Neural crest cell (in vitro differentiated cells): ENCODE data around the gene DYRK2. TPM values are rescaled to one million over a fixed set of nuclear protein-coding genes. Genes with fewer than 3 reads are reported as not detected.

Source experiments
- DNase-seq: peaks from one replicate; pipeline ENCODE4 v3.0.0; 2021; ENCODE audit warnings: low read depth, mixed read lengths, low spot score
- H3K27ac Mint-ChIP-seq: one replicate; pipeline ENCODE4 v1.8.0; 2021; ENCODE audit warnings: mild to moderate bottlenecking, mixed read lengths; ENCODE audit not compliant: unreplicated experiment
- H3K27me3 Mint-ChIP-seq: 2 replicates; pipeline ENCODE4 v1.8.0; 2021; ENCODE audit warnings: low read depth, mild to moderate bottlenecking, mixed read lengths
- H3K36me3 Mint-ChIP-seq: 2 replicates; pipeline ENCODE4 v1.8.0; 2021; ENCODE audit warnings: low read depth, mild to moderate bottlenecking, mixed read lengths
- H3K4me1 Mint-ChIP-seq: 2 replicates; pipeline ENCODE4 v1.8.0; 2021; ENCODE audit warnings: mixed read lengths
- H3K4me3 Mint-ChIP-seq: one replicate; pipeline ENCODE4 v1.8.0; 2021; ENCODE audit warnings: mild to moderate bottlenecking, mixed read lengths
- H3K9me3 Mint-ChIP-seq: 2 replicates; pipeline ENCODE4 v1.8.0; 2021; ENCODE audit warnings: mixed read lengths
- CTCF ChIP-seq: fragments of 200-600 bp; sonication (generic); conservative IDR thresholded peaks from 2 replicates; pipeline ENCODE4 v1.5.0; 2021; ENCODE audit warnings: antibody characterized with exemption, mild to moderate bottlenecking
- total RNA-seq: library from RNA; stranded (reverse); gene quantifications from 2 replicates; pipeline ENCODE4 v1.2.1, GENCODE V29; 2021

DYRK2 gene
- total RNA-seq, 1 donor from 2014 or later, result 48.1 TPM

DNA sequence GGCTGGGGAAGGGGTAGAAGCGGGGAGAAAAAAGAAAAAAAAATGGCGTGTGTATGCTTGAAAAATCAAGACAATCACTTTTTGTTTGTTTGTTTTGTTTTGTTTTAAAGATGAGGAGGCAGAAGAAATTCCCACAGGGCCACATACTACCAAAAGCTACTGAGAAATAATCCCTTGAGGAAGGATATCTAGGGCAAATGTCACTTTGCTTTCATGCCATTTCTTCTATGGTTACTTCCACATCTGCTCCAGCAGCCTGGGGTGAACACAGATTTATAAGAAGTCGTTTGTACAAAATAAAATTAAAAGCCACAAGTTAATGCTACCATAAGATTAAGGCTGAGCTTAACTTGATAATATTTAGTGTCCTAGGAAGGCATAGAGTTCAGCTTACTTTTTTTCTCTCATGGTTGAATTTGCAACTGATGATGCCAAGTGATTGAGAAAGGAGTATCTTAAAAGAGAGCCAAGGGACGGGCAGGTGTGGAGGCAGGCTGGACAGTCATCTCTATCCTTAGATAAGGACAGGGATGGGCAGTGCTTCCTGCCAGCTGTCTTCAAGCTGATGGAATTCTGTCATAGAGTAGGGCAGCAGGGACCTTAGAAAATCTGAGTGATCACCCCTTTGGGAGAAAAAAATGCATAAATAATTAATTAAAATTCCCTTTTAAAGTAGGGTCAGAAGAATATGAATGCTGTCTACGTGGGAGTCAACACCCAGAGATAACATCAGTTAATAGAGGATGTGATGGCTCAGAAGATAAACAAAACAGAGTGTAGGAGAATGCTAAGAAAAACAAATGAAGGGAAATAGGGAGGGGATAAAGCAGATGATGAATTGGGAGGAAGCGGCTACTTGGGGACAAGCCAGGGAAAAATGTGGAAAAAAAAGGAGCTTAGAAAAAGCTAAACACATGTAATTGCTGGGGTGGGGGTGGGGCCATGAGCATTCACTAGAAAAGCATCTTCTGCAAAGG is 57.1 kb downstream of the DYRK2 start:
- no peak for DNase-seq
- H3K9me3 Mint-ChIP-seq, result no peaks in the 10 kb centered on the region
- no peaks in the 10 kb centered on the region for H3K27me3 Mint-ChIP-seq
- no peak for TF ChIP-seq CTCF
- peaks cover 8% of the 10 kb centered on the region for H3K4me1 Mint-ChIP-seq
- no peak overlapping the region for H3K27ac Mint-ChIP-seq
- H3K4me3 Mint-ChIP-seq, result no peak overlapping the region
- no peaks in the 10 kb centered on the region for H3K36me3 Mint-ChIP-seq

- H3K4me1 Mint-ChIP-seq, result peaks cover 8% of the 10 kb centered on the region
- H3K36me3 Mint-ChIP-seq, result no peaks in the 10 kb centered on the region
- no peak overlapping the region for H3K27ac Mint-ChIP-seq
- no peak for TF ChIP-seq CTCF
- H3K4me3 Mint-ChIP-seq, result no peak overlapping the region
- no peaks in the 10 kb centered on the region for H3K9me3 Mint-ChIP-seq
- no peak for DNase-seq
- H3K27me3 Mint-ChIP-seq, result no peaks in the 10 kb centered on the region
Observed at GRCh38 chr12:67709367-67709954, 60.9 kb downstream of the DYRK2 start.

DNA sequence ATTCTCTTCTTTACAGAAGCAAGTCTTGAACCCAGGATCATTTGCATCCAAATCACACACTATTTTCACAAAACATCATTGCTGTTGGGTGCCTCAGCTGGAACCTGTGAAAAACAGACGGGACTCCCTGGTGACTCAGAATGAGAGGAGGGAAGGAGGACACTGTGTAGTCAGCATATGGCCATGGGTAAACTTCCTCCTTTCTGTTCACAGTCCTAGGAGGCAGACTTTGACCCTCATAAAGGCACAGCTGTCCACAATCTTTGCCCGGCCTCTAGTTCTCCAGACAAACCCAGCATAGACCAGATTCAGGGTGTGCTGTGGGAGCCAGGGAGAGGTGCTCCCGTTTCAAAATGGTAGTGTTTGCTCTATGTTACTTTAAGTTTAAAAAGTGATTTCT is 62.0 kb downstream of the DYRK2 start:
- Mint-ChIP-seq H3K27ac (no peak overlapping the region), H3K4me1 (peaks cover 6% of the 10 kb centered on the region), H3K4me3 (no peak overlapping the region), H3K36me3 (no peaks in the 10 kb centered on the region), H3K9me3 (no peaks in the 10 kb centered on the region), H3K27me3 (no peaks in the 10 kb centered on the region)
- DNase-seq, result no peak
- TF ChIP-seq CTCF, result no peak

DNA sequence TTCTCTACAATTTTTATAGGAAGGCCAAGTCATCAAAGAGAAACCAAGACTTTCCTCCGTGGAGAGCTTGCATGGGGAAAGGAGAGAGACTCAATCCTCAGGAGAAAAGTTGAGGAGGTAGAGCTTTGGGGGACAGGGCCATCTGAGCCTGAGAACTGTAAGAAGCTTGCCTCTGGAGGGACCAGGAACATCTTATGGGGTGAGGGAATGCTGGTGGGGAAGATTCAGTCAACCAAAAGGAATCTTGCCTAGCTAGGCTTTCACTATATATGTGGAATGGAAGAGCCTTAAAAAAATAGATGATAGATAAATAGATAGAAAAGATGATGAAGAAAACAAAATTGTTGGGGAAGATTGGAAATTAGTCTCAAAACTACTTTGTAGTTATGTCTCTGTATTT is 63.5 kb downstream of the DYRK2 start:
- Mint-ChIP-seq H3K27me3 (no peaks in the 10 kb centered on the region), H3K9me3 (no peaks in the 10 kb centered on the region), H3K36me3 (no peaks in the 10 kb centered on the region), H3K27ac (no peak overlapping the region), H3K4me3 (no peak overlapping the region), H3K4me1 (no peaks in the 10 kb centered on the region)
- TF ChIP-seq CTCF, result no peak
- DNase-seq, result no peak

DNA sequence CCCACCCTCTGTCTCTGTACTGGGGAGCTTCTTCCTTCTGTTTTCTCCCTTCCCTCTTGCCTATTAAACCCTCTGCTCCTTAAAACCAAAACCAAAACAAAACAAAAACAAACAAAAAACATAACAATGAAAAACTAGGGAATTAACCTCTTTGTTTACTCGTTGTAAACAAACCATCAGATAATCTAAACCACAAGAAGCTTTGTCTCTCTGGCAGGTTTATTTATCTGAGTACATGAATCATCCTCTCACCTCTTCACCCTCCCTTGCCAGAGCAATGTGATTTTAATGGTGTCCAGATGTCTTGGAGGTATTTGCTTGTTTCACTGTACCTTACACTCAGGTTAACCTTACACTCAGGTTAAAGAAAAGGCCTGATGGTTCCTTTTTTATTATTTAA is 66.1 kb downstream of the DYRK2 start:
- Mint-ChIP-seq H3K27me3 (no peaks in the 10 kb centered on the region), H3K4me1 (no peaks in the 10 kb centered on the region), H3K4me3 (no peak overlapping the region), H3K9me3 (no peaks in the 10 kb centered on the region), H3K36me3 (no peaks in the 10 kb centered on the region), H3K27ac (no peak overlapping the region)
- TF ChIP-seq CTCF, result no peak
- DNase-seq, result no peak
